Fibroblast of skin of left biceps (primary cell): ENCODE results near the gene LAMB3.

Experiments used
- DNase-seq, 2 experiments: peaks; one replicate each; pipeline ENCODE4 v3.0.0-alpha.2; 2013; ENCODE audit warnings: low read depth in 2 of 2

The LAMB3 gene

GRCh38 chr1:209565759-209566678 is 86.2 kb downstream of the LAMB3 start:
- DNase-seq = peak in 1 of 2 experiments; percentile 56
